HG03159 (cell line): ENCODE measurements around the gene MAZ.

Experiments used
- ATAC-seq: cut with Tn5 transposase; IDR thresholded peaks from one replicate; pipeline ENCODE4 v1.9.1; 2021; ENCODE audit warnings: mild to moderate bottlenecking, moderate library complexity; ENCODE audit not compliant: unreplicated experiment

Gene MAZ

GRCh38 chr16:29809031-29809747 is 2.9 kb downstream of the MAZ start:
- no peak for ATAC-seq

DNA sequence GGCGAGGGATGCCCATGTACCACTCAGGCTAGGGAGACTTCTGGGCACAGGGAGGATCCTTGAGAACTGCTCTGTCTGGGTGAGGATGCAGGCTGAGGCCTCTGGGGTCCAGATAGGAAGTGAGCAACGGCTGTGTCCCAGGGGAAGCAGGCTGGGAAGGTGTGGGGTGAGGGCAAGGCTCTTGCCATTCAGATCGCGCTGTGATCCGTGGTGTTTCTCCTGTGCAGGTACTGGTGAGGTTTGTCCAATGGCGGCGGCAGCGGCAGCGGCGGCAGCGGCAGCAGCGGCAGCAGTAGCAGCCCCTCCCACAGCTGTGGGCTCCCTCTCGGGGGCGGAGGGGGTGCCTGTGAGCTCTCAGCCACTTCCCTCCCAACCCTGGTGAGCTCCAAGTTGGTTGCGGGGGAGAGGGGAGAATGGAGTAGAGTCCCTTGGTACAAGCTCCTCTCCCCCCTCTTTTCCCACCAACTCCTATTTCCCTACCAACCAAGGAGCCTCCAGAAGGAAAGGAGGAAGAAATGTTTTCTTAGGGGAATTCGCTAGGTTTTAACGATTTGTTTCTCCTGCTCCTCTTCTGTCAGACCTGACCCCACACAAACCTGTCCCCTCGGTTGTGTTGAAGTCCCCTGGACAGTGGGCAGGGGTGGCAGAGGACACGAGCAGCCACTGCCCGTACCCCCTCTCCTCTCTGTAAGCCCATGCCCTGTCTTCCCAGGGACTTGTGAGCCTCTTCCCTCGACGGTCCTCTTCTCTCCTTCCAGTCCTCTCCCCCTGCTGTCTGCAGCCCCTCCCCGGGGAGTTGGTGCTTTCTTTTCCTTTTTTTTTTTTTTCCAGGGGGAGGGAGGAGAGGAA is 3.7 kb downstream of the MAZ start:
- no peak for ATAC-seq

GRCh38 chr16:29810699-29811169 is 4.4 kb downstream of the MAZ start:
- no peak for ATAC-seq

GRCh38 chr16:29811170-29811895 is 5.0 kb downstream of the MAZ start:
- ATAC-seq: no peak

- ATAC-seq: no peak
These were observed 5.8 kb downstream of the MAZ start, which contains the start of gene PRRT2 for GRCh38 chr16:29811896-29812665. TSS of gene PRRT2 (plus strand) at chr16:29812193. CDS start at chr16:29813055, 862 bp downstream.

GRCh38 chr16:29812754-29813643 is 6.7 kb downstream of the MAZ start:
- no peak for ATAC-seq

DNA sequence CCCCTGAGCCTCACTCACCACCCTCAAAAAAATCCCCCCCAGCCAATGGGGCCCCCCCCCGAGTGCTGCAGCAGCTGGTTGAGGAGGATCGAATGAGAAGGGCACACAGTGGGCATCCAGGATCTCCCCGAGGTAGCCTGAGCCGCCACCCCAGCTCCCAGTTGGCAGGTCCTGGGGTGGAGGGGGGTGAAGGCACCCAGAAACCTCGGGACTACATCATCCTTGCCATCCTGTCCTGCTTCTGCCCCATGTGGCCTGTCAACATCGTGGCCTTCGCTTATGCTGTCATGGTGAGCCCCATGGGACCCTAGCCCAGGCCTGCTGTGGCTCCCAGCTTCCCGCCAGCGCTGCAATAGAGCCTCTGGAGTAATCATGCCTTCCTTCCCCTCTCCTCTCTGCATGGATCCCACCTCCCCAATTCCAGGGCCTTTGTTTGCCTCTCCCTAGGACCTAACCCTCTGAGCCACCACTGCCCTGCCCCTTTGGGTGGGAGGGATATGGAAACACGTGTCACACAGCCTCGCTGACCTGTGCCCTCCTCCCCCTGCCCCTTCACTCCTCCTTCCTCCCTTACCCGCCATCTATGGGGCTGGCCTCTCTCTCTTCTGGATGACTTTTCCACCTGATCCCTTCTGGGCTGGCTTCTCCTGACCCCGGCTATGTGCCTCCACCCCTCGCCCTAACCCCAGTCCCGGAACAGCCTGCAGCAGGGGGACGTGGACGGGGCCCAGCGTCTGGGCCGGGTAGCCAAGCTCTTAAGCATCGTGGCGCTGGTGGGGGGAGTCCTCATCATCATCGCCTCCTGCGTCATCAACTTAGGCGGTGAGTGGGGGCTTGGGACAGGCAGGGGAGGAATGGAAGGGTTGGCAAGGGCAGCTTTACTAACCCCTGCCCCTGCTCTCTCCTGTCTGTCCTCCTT is 7.6 kb downstream of the MAZ start:
- no peak for ATAC-seq

DNA sequence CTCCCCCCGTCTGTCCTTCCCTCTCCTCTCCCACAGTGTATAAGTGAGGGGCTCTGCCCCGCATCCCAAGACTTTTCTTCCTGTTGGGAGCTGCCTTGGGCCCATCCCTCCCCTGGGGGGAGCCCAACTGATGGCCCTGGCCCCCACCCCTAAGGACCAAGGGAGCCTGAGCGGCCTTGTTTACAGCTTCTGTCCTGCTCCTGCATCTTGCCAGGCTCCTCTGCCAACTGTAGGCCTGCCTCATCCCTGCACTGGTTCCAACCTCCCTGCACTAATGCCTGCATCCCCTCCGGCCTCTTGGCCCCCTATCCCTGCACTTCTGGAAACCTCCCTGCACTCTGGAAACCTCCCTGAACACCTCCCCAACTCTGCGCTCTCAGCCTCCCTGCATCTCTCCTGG is 8.3 kb downstream of the MAZ start:
- no peak for ATAC-seq

DNA sequence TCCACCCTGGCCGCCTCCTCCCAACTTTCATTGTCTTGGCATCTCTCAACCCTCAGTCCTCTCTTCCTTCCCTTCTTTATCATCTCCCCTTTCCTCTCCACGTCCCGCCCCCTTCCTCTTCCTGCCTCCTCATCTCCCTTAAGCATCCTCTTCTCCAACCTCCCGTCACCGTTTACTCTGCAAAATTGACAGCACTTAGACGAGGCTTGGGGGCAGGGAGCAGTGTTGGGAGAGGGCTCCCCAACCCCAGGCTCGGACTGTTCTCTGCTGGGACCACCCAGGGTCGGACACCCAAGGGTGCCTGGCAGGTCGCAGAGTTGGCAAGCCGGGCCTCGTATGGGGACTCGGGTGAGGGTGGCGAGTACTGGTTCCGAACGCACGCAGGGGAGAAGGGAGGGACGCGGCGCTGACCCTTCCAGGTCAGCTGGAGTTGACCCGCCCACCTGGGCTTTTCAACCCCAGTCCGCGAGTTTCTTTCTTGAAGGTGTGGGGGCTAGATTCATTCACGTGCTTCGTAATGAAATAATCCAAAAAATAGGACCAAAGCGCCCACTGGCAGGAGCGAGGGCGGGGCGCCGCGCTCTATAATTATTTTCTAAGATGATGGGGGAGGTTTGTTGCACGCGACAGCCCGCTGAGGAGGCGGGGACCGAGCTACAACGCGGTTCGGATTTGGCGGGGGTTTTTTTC is 8.8 kb downstream of the MAZ start:
- no peak for ATAC-seq

DNA sequence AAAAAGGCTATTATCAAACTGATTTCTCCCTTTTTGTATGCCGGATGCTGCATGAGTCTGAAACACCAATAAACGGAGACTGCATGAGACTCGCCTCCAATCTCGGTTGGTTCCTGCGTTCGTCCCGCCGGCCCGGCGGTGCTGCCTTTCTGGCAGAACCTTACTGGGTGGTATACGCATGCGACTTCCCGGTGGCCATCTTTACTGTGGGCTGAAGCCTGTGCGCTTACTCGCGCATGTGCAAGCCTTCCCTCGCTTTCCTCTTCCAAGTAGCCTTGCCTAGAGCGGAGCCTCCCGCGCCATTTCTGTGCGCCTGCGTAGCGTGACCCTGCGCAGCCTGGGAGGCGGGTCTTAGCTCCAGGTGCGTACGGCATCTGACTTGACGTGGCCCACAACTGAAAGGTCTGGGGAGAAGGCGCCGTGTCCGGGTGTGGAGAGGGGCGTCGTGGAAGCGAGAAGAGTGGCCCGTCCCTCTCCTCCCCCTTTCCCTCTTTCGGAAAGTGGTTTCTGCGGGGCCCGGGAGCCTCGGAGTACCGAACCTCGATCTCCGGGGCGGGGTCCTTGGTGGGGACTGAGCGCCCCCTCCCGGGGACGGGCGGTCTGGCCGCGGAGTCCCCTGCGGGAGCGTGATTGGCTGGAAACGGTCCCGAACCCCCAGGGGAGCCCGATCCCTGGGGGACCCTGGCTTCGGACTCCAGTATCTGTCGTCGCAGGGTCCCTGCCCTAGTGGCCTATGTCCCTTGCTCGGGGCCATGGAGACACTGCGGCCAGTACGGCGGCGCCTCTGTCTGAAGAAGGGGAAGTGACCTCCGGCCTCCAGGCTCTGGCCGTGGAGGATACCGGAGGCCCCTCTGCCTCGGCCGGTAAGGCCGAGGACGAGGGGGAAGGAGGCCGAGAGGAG is 9.7 kb downstream of the MAZ start, which contains the start of gene PAGR1:
TSS of gene PAGR1 (plus strand) at position 360 of the 901 bp plus-strand sequence. CDS start at position 734, 374 bp downstream.
- ATAC-seq: peak; percentile 64

DNA sequence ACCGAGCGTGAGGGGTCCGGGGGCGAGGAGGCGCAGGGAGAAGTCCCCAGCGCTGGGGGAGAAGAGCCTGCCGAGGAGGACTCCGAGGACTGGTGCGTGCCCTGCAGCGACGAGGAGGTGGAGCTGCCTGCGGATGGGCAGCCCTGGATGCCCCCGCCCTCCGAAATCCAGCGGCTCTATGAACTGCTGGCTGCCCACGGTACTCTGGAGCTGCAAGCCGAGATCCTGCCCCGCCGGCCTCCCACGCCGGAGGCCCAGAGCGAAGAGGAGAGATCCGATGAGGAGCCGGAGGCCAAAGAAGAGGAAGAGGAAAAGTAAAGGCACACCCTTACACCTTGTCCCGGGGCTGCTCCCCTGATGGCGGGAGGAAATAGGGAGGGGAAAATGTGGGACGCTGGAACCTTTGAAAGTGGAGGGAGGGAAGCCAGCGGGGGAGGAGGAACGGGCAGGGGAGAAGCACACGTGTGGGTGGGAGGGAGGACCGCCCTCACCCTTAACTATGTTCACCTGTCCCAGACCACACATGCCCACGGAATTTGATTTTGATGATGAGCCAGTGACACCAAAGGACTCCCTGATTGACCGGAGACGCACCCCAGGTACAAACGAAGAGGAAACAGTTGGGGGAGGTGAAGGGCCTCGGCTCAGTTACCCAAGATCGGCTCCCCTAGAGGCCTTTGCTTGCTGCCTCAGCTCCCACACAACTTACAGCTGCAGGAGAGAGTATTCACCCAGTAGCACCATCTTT is 10.5 kb downstream of the MAZ start:
- peak; percentile 2 for ATAC-seq

DNA sequence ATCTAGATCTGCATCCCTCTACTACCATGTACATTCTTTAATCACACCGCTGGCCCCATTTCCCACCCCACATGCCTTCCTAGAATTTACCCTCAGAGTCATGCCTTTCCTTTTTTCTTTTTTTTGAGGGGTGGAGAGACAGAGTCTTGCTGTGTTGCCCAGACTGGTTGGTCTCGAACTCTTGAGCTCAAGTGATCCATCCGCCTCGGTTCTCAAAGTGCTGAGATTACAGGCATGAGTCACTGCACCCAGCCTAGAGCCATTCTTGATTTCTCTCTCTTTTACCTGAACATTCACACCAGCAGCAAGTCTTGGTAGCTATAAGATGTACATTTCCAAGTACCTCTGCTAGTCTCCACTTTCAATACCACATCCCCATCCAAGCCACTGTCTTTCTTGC is 11.8 kb downstream of the MAZ start:
- ATAC-seq: no peak

DNA sequence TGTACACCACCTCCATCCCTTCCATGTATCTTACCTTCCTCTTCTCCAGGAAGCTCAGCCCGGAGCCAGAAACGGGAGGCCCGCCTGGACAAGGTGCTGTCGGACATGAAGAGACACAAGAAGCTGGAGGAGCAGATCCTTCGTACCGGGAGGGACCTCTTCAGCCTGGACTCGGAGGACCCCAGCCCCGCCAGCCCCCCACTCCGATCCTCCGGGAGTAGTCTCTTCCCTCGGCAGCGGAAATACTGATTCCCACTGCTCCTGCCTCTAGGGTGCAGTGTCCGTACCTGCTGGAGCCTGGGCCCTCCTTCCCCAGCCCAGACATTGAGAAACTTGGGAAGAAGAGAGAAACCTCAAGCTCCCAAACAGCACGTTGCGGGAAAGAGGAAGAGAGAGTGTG is 13.2 kb downstream of the MAZ start:
- no peak for ATAC-seq

GRCh38 chr16:29820271-29820701 is 14.0 kb downstream of the MAZ start, which contains the start of gene MVP:
TSS of gene MVP (plus strand) at chr16:29820462. CDS start at chr16:29830550, 10,088 bp downstream.
- ATAC-seq: no peak

GRCh38 chr16:29820730-29821642 is 14.7 kb downstream of the MAZ start:
- peak; percentile 38 for ATAC-seq
